ENCODE results near the gene ARL16.

- TF ChIP-seq CTCF (IDR thresholded peaks at IDR 0.05) = no peak
- TF ChIP-seq POLR2A (IDR thresholded peaks at IDR 0.05) = no peak
Measured at GRCh38 chr17:81706232-81706611, 22.6 kb upstream of the ARL16 start.
